K562 (cell line): ENCODE results near the gene MYL5. TPM values are rescaled to one million over a fixed set of nuclear protein-coding genes. Genes with fewer than 3 reads are reported as not detected.

Experiments
- ATAC-seq: fragments of 200-7000 bp; cut with Tn5 transposase; 3 replicates; pipeline ENCODE4 v1.9.1; 2020; ENCODE audit warnings: moderate library complexity
- BruUV-seq: library from RNA; stranded (reverse); fragments of 400-500 nt; replicated peaks from 2 replicates; lab custom pipeline; 2021; lab: Mats Ljungman, UMichigan
- CTCF ChIA-PET: fragments of 300-600 bp; formaldehyde crosslinking; extraction: SDS; loops from one replicate; lab custom pipeline; 2021; ENCODE audit warnings: low intra/inter-chr PET ratio; lab: Yijun Ruan, JAX
- POLR2A ChIA-PET: fragments of 300-600, 350-650 bp; sonication (Branson Sonifier 250); formaldehyde crosslinking; extraction: SDS; loops from one replicate; lab custom pipeline; 2021; ENCODE audit warnings: antibody characterized with exemption, inconsistent platforms; lab: Yijun Ruan, JAX
- DNase-seq, 4 experiments: peaks; one replicate each; pipeline versions ENCODE4 v3.0.0 to v3.0.0-alpha.2; 2011 to 2018; ENCODE audit warnings: low spot score in 3 of 4, mixed read lengths in 3 of 4; ENCODE audit errors: extremely low read depth in 1 of 4
- FAIRE-seq: peaks from 2 replicates; lab custom pipeline; 2011; peaks lifted over from hg19 to GRCh38; lab: Jason Lieb, UNC
- H2AFZ ChIP-seq: 2 replicates; pipeline ENCODE4 v1.6.0; 2011; ENCODE audit warnings: low read depth, low read length, control low read depth, inconsistent platforms
- H3K27ac ChIP-seq: fragments of 200-600 bp; 3 replicates; pipeline ENCODE4 v1.8.0; 2011; ENCODE audit warnings: low read depth, mild to moderate bottlenecking, control low read depth, inconsistent platforms, low read length, moderate library complexity, mixed read lengths; ENCODE audit errors: extremely low read depth
- H3K27me3 ChIP-seq, 2 experiments: fragments of 300-600 bp in 1 of 2; 2 replicates in 1 of 2; 3 replicates in 1 of 2; pipeline versions ENCODE4 v1.6.0 to v1.8.0; 2011; ENCODE audit warnings: inconsistent platforms in 2 of 2, low read length in 2 of 2, mild to moderate bottlenecking in 1 of 2, mixed read lengths in 1 of 2, moderate library complexity in 1 of 2; ENCODE audit not compliant: control insufficient read depth in 2 of 2, insufficient read depth in 2 of 2
- H3K36me3 ChIP-seq: fragments of 300-600 bp; 3 replicates; pipeline ENCODE4 v1.8.0; 2011; ENCODE audit warnings: mild to moderate bottlenecking, low read length, inconsistent platforms; ENCODE audit not compliant: control insufficient read depth, insufficient read depth
- H3K4me1 ChIP-seq, 2 experiments: fragments of 200-600 bp in 1 of 2; replicated peaks in 1 of 2; 2 replicates in 1 of 2; 3 replicates in 1 of 2; pipeline versions ENCODE4 v1.5.1 to v1.8.0; 2011; ENCODE audit warnings: inconsistent platforms in 2 of 2, low read length in 2 of 2, mild to moderate bottlenecking in 1 of 2, mixed read lengths in 1 of 2, moderate library complexity in 1 of 2; ENCODE audit not compliant: control insufficient read depth in 2 of 2, insufficient read depth in 2 of 2
- H3K4me2 ChIP-seq: 2 replicates; pipeline ENCODE4 v1.6.1; 2011; ENCODE audit warnings: low read length, control low read depth, inconsistent platforms, mixed read lengths; ENCODE audit not compliant: insufficient read depth
- H3K4me3 ChIP-seq: fragments of 200-600 bp; sonication (generic), shearing (Covaris generic); 2 replicates; pipeline ENCODE4 v1.5.1; 2016; ENCODE audit warnings: control low read depth, inconsistent platforms
- H3K79me2 ChIP-seq: fragments of 200-600 bp; 3 replicates; pipeline ENCODE4 v1.8.0; 2011; ENCODE audit warnings: low read length, inconsistent platforms; ENCODE audit not compliant: control insufficient read depth, insufficient read depth
- H3K9ac ChIP-seq, 2 experiments: 2 replicates each; pipeline versions ENCODE4 v1.6.0 to v1.6.1; 2011; ENCODE audit warnings: low read depth in 2 of 2, low read length in 2 of 2, control low read depth in 1 of 2, inconsistent platforms in 1 of 2, mild to moderate bottlenecking in 1 of 2, mixed read lengths in 1 of 2; ENCODE audit not compliant: insufficient read depth in 1 of 2
- H3K9me1 ChIP-seq: one replicate; pipeline ENCODE4 v1.6.0; 2011; ENCODE audit warnings: inconsistent platforms, mild to moderate bottlenecking, low read length, moderate library complexity; ENCODE audit not compliant: control insufficient read depth, insufficient read depth
- H3K9me3 ChIP-seq: replicated peaks from 2 replicates; pipeline ENCODE4 v1.5.1; 2011; ENCODE audit warnings: low read depth, low read length, inconsistent platforms; ENCODE audit not compliant: control insufficient read depth, insufficient read depth
- H4K20me1 ChIP-seq: replicated peaks from 2 replicates; pipeline ENCODE4 v1.6.1; 2011; ENCODE audit warnings: low read length, inconsistent platforms, mixed read lengths; ENCODE audit not compliant: control insufficient read depth, insufficient read depth
- BRF1 ChIP-seq: IDR thresholded peaks from 3 replicates; pipeline ENCODE4 v1.6.1; 2011; ENCODE audit warnings: borderline replicate concordance, mild to moderate bottlenecking; ENCODE audit not compliant: insufficient read length; ENCODE audit errors: extremely low read depth
- CHD7 ChIP-seq: fragments of 200-600 bp; sonication (generic); IDR thresholded peaks from one replicate; pipeline ENCODE4 v1.6.1; 2012; ENCODE audit warnings: mild to moderate bottlenecking, low read depth, low read length, inconsistent platforms
- FOSL1 ChIP-seq: fragments of 200-800 bp; sonication (Bioruptor generic); conservative IDR thresholded peaks from 2 replicates; pipeline ENCODE4 v1.6.1; 2016; ENCODE audit warnings: missing genetic modification characterization, missing compliant biosample characterization
- TFAP4 ChIP-seq: sonication (generic); formaldehyde crosslinking; IDR thresholded peaks from 2 replicates; pipeline ENCODE4 v1.8.0; 2022; ENCODE audit warnings: missing genetic modification reagents, mild to moderate bottlenecking, moderate library complexity, borderline replicate concordance
- WGBS: fragments of 100-300 bp; shearing (Covaris generic); methylation state at CpG from one replicate; pipeline ENCODE4 v1.1.6; 2016; ENCODE audit warnings: low coverage, mixed read lengths; ENCODE audit not compliant: insufficient coverage; ENCODE audit errors: missing lambda C conversion rate; 5-methylcytosine and 5-hydroxymethylcytosine counted together
- in situ Hi-C: fragments of 300-500 bp; cut with MboI; formaldehyde crosslinking; loops from 4 replicates; pipeline ENCODE4 v1.15.0; 2018; ENCODE audit warnings: inconsistent platforms, mixed read lengths
- intact Hi-C: fragments of 100-400 bp; cut with micrococcal nuclease; formaldehyde crosslinking; loops from 2 replicates; pipeline ENCODE4 v1.14.2; 2022
- polyA plus RNA-seq, 8 experiments: library from polyadenylated mRNA; depleted of rRNA in 4 of 8; stranded (reverse) in 5 of 8; unstranded in 3 of 8; fragments of >200 nt; fragmentation: Nextera tagmentation in 2 of 8; fragmentation: Illumina TruSeq in 1 of 8; extraction: Ambion mirVana in 2 of 8; extraction: Trizol in 1 of 8; gene quantifications; 2 replicates each; pipeline versions ENCODE4 v1.2.1 to v1.2.3, GENCODE V29; 2011 to 2014; ENCODE audit warnings: inconsistent platforms in 1 of 8, missing spikeins in 1 of 8
- total RNA-seq, 7 experiments: library from RNA; depleted of rRNA in 6 of 7; stranded (reverse); fragments of >200 nt in 6 of 7; fragmentation: Illumina TruSeq in 2 of 7; extraction: Trizol in 2 of 7; gene quantifications; 2 replicates each; pipeline versions ENCODE4 v1.2.1 to v1.2.3, GENCODE V29; 2011 to 2021; ENCODE audit warnings: low replicate concordance in 1 of 7

Gene MYL5
- total and polyA plus RNA-seq, 9 of the 15 experiments (the other 6 are each of a cell fraction or from before 2014, with no cell fraction given), result 1.4 to 10.0 (median 4.1) TPM

DNA sequence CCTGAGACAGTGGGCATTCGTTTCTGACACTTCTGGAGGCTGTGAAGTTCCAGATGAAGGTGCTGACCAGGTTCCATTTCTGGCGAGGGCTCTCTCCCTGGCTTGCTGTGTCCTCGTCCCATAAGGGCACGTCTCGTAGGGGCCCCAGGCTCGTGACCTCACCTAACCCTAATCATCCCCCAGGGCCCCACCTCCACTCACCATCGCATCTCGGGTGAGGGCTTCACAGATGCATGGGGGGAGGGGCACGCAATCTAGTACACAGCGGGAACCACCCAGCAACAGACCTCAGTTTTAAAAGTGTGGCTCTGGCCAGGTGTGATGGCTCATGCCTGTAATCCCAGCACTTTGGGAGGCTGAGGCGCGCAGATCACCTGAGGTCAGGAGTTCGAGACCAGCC lies 26.9 kb upstream of the MYL5 start (continued):
- TF ChIP-seq FOSL1 (tag) (no peak), BRF1 (no peak)

- CTCF ChIA-PET, result no interaction called here
- in situ Hi-C loops, result no loop called here
- 0 out of 2 replicates have a peak, but pooled peaks have one; percentile 28 for TF ChIP-seq TFAP4
- no peak for TF ChIP-seq CHD7
- 30% methylated on average over 26 of the region's 28 CpGs for WGBS
- Histone ChIP-seq H3K9me3 (peaks cover 2% of the 10 kb centered on the region; the same call in 1 of the 2 replicates), H3K4me3 (no peak overlapping the region), H3K27me3 (peaks cover 39 to 74% of the 10 kb centered on the region in 2 experiments; a peak in 3 of 5 replicates), H3K79me2 (no peaks in the 10 kb centered on the region), H4K20me1 (no peaks in the 10 kb centered on the region), H3K36me3 (no peaks in the 10 kb centered on the region), H2AFZ (peak overlapping the region; percentile 61), H3K27ac (no peak overlapping the region), H3K4me1 (peaks cover 0 to 48% of the 10 kb centered on the region in 2 experiments; a peak in 2 of 5 replicates), H3K4me2 (no peak overlapping the region), H3K9ac (peak overlapping the region in 1 of 2 experiments; percentile 24; a peak in 1 of 4 replicates), H3K9me1 (no peaks in the 10 kb centered on the region)
- FAIRE-seq, result no peak
- BruUV-seq, result no TSS peak
- no peak for DNase-seq
- POLR2A ChIA-PET, result interaction anchor here (0.8 kb wide), 1 partner anchor 104 kb away, joined by 3 read pairs; no protein-coding TSS in a partner anchor
- intact Hi-C loops, result no loop called here
- ATAC-seq, result peak; percentile 54
These were observed 25.6 kb upstream of the MYL5 start for GRCh38 chr4:648579-649292.
